SK-N-SH (cell line): Measurements from ENCODE around the gene KRTAP10-1. TPM values are rescaled to one million over a fixed set of nuclear protein-coding genes. Genes with fewer than 3 reads are reported as not detected.

Source experiments
- CTCF ChIA-PET: fragments of 300-600, 350-600 bp; formaldehyde crosslinking; extraction: SDS; loops from one replicate; lab custom pipeline; 2021; lab: Yijun Ruan, JAX
- POLR2A ChIA-PET: fragments of 350-600 bp; sonication (Branson Sonifier 250); formaldehyde crosslinking; extraction: SDS; loops from one replicate; lab custom pipeline; 2020; ENCODE audit warnings: antibody characterized with exemption, inconsistent platforms; lab: Yijun Ruan, JAX
- DNase-seq: peaks from one replicate; pipeline ENCODE4 v3.0.0; 2012
- H2AFZ ChIP-seq: fragments of 200-600 bp; sonication (generic); 2 replicates; pipeline ENCODE4 v1.8.1; 2016; ENCODE audit warnings: antibody characterized with exemption, mild to moderate bottlenecking, low read depth
- H3F3A ChIP-seq: fragments of 200-600 bp; sonication (generic); replicated peaks from 2 replicates; pipeline ENCODE3; 2016; ENCODE audit warnings: antibody characterized with exemption, mild to moderate bottlenecking; ENCODE audit not compliant: insufficient read depth
- H3K27ac ChIP-seq, 2 experiments: fragments of 200-500 bp in 1 of 2; fragments of 200-600 bp in 1 of 2; sonication (Bioruptor generic) in 1 of 2; sonication (generic), shearing (Covaris generic) in 1 of 2; 2 replicates each; pipeline versions ENCODE4 v1.5.1 to v1.6.1; 2014 to 2016; ENCODE audit warnings: low read depth in 2 of 2, inconsistent platforms in 1 of 2, low read length in 1 of 2, mild to moderate bottlenecking in 1 of 2, mixed read lengths in 1 of 2
- H3K27me3 ChIP-seq: fragments of 200-600 bp; sonication (generic), shearing (Covaris generic); 2 replicates; pipeline ENCODE4 v1.6.1; 2016; ENCODE audit warnings: mixed run types; ENCODE audit not compliant: insufficient read depth
- H3K36me3 ChIP-seq, 2 experiments: fragments of 200-500 bp in 1 of 2; fragments of 200-600 bp in 1 of 2; sonication (Bioruptor generic) in 1 of 2; sonication (generic) in 1 of 2; replicated peaks in 1 of 2; 2 replicates each; pipeline versions ENCODE3 to v1.5.1; 2014 to 2016; ENCODE audit warnings: low read length in 1 of 2, mild to moderate bottlenecking in 1 of 2; ENCODE audit not compliant: insufficient read depth in 2 of 2, control insufficient read depth in 1 of 2
- H3K4me1 ChIP-seq, 2 experiments: fragments of 200-500 bp in 1 of 2; fragments of 200-600 bp in 1 of 2; sonication (Bioruptor generic) in 1 of 2; sonication (generic), shearing (Covaris generic) in 1 of 2; 2 replicates each; pipeline versions ENCODE4 v1.5.1 to v1.6.1; 2014 to 2016; ENCODE audit warnings: low read depth in 1 of 2, low read length in 1 of 2, mixed run types in 1 of 2; ENCODE audit not compliant: insufficient read depth in 2 of 2, control insufficient read depth in 1 of 2
- H3K4me2 ChIP-seq: fragments of 200-600 bp; sonication (generic), shearing (Covaris generic); 2 replicates; pipeline ENCODE4 v1.6.1; 2017; ENCODE audit warnings: mixed run types
- H3K4me3 ChIP-seq, 2 experiments: fragments of 200-500 bp in 1 of 2; fragments of 200-600 bp in 1 of 2; sonication (Bioruptor generic) in 1 of 2; sonication (generic), shearing (Covaris generic) in 1 of 2; 2 replicates each; pipeline versions ENCODE4 v1.5.1 to v1.8.1; 2014 to 2016; ENCODE audit warnings: low read depth in 2 of 2, inconsistent platforms in 1 of 2, low read length in 1 of 2, mild to moderate bottlenecking in 1 of 2, mixed read lengths in 1 of 2, moderate library complexity in 1 of 2
- H3K79me2 ChIP-seq: fragments of 200-600 bp; sonication (generic); 2 replicates; pipeline ENCODE4 v1.8.1; 2017; ENCODE audit warnings: mild to moderate bottlenecking; ENCODE audit not compliant: insufficient read depth
- H3K9ac ChIP-seq: fragments of 200-600 bp; sonication (generic); 2 replicates; pipeline ENCODE4 v1.6.1; 2017; ENCODE audit warnings: mixed run types
- H3K9me2 ChIP-seq: fragments of 200-600 bp; sonication (generic); 2 replicates; pipeline ENCODE4 v1.6.1; 2017; ENCODE audit warnings: mixed run types
- H3K9me3 ChIP-seq: fragments of 200-600 bp; sonication (generic); 2 replicates; pipeline ENCODE4 v1.6.1; 2017; ENCODE audit warnings: mixed run types, mild to moderate bottlenecking, moderate library complexity
- H4K20me1 ChIP-seq: fragments of 200-600 bp; sonication (generic); 2 replicates; pipeline ENCODE4 v1.6.1; 2017; ENCODE audit warnings: mild to moderate bottlenecking, mixed run types; ENCODE audit not compliant: insufficient read depth
- ELF1 ChIP-seq: IDR thresholded peaks from 2 replicates; pipeline ENCODE4 v1.4.0; 2012
- EZH2phosphoT487 ChIP-seq: fragments of 200-600 bp; sonication (generic); IDR thresholded peaks from 2 replicates; pipeline ENCODE4 v1.6.1; 2017; ENCODE audit warnings: low read depth, mixed run types, mild to moderate bottlenecking, antibody characterized with exemption, moderate library complexity, borderline replicate concordance
- FOSL2 ChIP-seq: IDR thresholded peaks from 2 replicates; pipeline ENCODE4 v1.4.0; 2012; ENCODE audit warnings: low read depth, mild to moderate bottlenecking, moderate library complexity, borderline replicate concordance
- FOXJ3 ChIP-seq: sonication (generic); formaldehyde crosslinking; IDR thresholded peaks from 2 replicates; pipeline ENCODE4 v1.5.1; 2020; ENCODE audit warnings: mild to moderate bottlenecking, missing genetic modification reagents
- JUND ChIP-seq: IDR thresholded peaks from 2 replicates; pipeline ENCODE4 v1.4.0; 2012
- MEF2A ChIP-seq: IDR thresholded peaks from 2 replicates; pipeline ENCODE4 v1.4.0; 2012; ENCODE audit warnings: low read depth, borderline replicate concordance
- MXI1 ChIP-seq: IDR thresholded peaks from 2 replicates; pipeline ENCODE4 v1.6.1; 2012; ENCODE audit warnings: mild to moderate bottlenecking, low read depth, low read length, improper control_type of control experiment
- NRF1 ChIP-seq: IDR thresholded peaks from 2 replicates; pipeline ENCODE4 v1.6.1; 2012; ENCODE audit warnings: low read depth, mild to moderate bottlenecking, low read length
- POLR2AphosphoS5 ChIP-seq: IDR thresholded peaks from 2 replicates; pipeline ENCODE4 v1.6.1; 2012; ENCODE audit warnings: low read depth, low read length
- RCOR1 ChIP-seq: fragments of 150-350 bp; IDR thresholded peaks from 2 replicates; pipeline ENCODE4 v1.6.1; 2017; ENCODE audit warnings: antibody characterized with exemption, low read length
- RFX5 ChIP-seq: IDR thresholded peaks from 2 replicates; pipeline ENCODE4 v1.6.1; 2012; ENCODE audit warnings: mild to moderate bottlenecking, improper control_type of control experiment, low read length
- RXRA ChIP-seq: IDR thresholded peaks from 2 replicates; pipeline ENCODE4 v1.4.0; 2012; ENCODE audit warnings: low read depth, mild to moderate bottlenecking, borderline replicate concordance
- TAF1 ChIP-seq: IDR thresholded peaks from 2 replicates; pipeline ENCODE4 v1.6.1; 2012; ENCODE audit warnings: low read depth, mild to moderate bottlenecking, low read length, moderate library complexity, borderline replicate concordance
- YY1 ChIP-seq: IDR thresholded peaks from 2 replicates; pipeline ENCODE4 v1.4.0; 2012; ENCODE audit warnings: low read depth, mild to moderate bottlenecking
- ZBTB33 ChIP-seq: IDR thresholded peaks from 2 replicates; pipeline ENCODE4 v1.4.0; 2012; ENCODE audit warnings: low read depth, borderline replicate concordance
- WGBS: methylation state at CpG from one replicate; pipeline ENCODE4 v1.1.6; 2017; ENCODE audit warnings: low lambda C conversion rate; 5-methylcytosine and 5-hydroxymethylcytosine counted together
- polyA plus RNA-seq, 3 experiments: library from polyadenylated mRNA; depleted of rRNA; stranded (reverse); fragments of >200 nt; gene quantifications; 2 replicates each; pipeline ENCODE4 v1.2.3, GENCODE V29; 2012
- TF ChIP-seq, protein P1 (sequence below): IDR thresholded peaks from 2 replicates; pipeline ENCODE4 v1.4.0; 2012; ENCODE audit warnings: low read depth, borderline replicate concordance

Gene KRTAP10-1
- polyA plus RNA-seq, 1 of the 3 experiments (the other 2 are of a cell fraction) = not detected

DNA sequence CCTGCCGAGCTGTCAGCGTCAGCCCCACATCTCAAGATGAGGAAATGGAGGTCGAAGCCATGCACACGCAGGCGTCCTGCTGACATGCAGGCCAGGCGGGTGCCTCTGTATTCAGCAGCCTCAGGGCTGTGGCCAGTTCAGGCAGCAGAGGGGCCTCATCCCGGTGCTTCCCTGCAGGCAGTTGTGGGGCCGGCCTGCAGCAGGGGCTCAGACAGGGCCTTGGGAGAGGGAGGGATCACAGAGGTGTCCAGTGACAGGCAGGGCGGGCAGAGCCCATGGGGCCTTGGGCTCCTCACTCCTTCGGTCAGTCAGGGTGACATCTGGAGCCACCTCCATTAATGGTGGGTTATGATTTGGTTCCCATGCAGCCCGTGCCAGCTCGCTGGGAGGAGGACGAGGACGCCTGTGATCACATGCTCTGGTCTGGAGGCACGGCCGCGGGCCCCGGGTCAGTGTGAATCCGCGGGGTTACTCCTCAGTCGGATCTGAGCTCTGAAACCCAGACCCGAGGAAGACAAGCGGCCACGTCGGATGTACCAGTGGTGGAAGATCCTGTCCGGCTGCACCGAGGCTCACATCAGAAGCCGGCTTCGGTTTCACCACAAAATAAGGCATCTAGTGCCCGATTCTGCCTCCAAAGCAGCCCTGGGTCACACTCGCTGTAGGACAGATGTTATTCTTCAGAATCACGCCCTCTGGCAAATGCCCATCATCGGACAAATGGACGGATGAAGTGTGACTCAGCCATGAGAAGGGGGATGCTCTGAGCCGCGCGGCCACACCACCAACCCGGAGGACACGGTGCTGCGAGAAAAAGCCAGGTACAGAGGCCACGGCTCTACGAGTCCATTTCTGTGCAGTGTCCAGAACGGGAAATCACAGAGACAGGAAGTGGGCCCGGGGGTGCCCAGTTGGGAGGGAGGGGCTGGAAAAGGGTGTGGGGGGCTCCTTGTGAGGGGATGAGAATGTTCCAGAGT is 33.4 kb downstream of the KRTAP10-1 start:
- ChIA-PET CTCF (interaction anchor here (1.5 to 1.9 kb wide), 2 partner anchors 236 to 293 kb away, joined by 3 to 5 read pairs; no protein-coding TSS in a partner anchor), POLR2A (no interaction called here)
- no peaks in the 10 kb centered on the region for H3K36me3 ChIP-seq
- H3K9ac ChIP-seq = no peak overlapping the region
- H4K20me1 ChIP-seq = no peaks in the 10 kb centered on the region
- no peak overlapping the region for H3K4me2 ChIP-seq
- peaks cover 19% of the 10 kb centered on the region for H3K27me3 ChIP-seq
- H3K4me3 ChIP-seq = no peak overlapping the region
- DNase-seq = no peak
- H3K27ac ChIP-seq = no peak overlapping the region
- H3K9me3 ChIP-seq = no peaks in the 10 kb centered on the region
- no peak overlapping the region for H2AFZ ChIP-seq
- no peaks in the 10 kb centered on the region for H3F3A ChIP-seq
- H3K4me1 ChIP-seq = no peaks in the 10 kb centered on the region; a peak in 1 of 4 replicates
- TF ChIP-seq TAF1 = no peak
- no peak for TF ChIP-seq MXI1
- TF ChIP-seq RCOR1 = no peak
- TF ChIP-seq, protein P1, sequence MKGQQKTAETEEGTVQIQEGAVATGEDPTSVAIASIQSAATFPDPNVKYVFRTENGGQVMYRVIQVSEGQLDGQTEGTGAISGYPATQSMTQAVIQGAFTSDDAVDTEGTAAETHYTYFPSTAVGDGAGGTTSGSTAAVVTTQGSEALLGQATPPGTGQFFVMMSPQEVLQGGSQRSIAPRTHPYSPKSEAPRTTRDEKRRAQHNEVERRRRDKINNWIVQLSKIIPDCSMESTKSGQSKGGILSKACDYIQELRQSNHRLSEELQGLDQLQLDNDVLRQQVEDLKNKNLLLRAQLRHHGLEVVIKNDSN = no peak
- no peak for TF ChIP-seq FOSL2
- TF ChIP-seq ELF1 = no peak
- TF ChIP-seq MEF2A = no peak
- TF ChIP-seq POLR2AphosphoS5 = no peak
- H3K9me2 ChIP-seq = no peaks in the 10 kb centered on the region
- no peaks in the 10 kb centered on the region for H3K79me2 ChIP-seq
- 66% methylated on average over 29 of the region's 44 CpGs for WGBS

DNA sequence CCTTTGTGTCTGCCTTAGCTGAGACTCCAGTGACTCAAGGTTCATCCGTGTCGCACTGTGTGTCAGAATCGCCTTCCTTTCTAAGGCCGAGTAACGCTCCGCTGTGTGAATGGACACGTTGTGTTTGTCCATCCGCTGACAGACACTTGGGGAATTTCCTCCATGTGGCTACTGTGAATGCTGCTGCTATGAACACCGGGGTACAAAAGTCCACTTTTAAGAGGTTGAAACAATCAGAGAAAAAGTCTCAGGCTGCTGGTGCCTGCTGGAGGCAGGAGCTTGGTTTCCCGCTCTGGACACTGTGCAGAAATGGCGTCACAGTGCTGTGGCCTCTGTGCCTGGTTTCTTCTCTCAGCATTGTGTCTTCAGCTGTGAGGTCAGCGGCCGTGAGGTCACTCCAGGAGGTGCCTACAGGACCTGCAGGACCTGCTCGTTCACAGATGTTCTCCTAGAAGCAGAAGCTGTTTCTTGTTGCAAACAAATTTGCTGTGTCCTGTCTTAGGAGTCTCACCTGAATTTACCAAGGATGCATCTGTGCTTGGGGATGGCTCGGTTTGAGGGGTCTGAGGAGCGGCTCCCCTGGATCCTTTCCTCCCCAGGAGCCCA is 34.2 kb downstream of the KRTAP10-1 start:
- H3K27me3 ChIP-seq = peaks cover 26% of the 10 kb centered on the region
- no peaks in the 10 kb centered on the region for H3K9me2 ChIP-seq
- H3K9me3 ChIP-seq = no peaks in the 10 kb centered on the region
- H3K36me3 ChIP-seq = no peaks in the 10 kb centered on the region
- POLR2A ChIA-PET = no interaction called here
- no peaks in the 10 kb centered on the region for H3K79me2 ChIP-seq
- H3K4me3 ChIP-seq = no peak overlapping the region
- TF ChIP-seq RXRA (no peak), ZBTB33 (no peak), RFX5 (no peak), EZH2phosphoT487 (no peak), YY1 (no peak), NRF1 (no peak), FOXJ3 (CRISPR knock-in tag) (no peak), JUND (no peak)
- H4K20me1 ChIP-seq = no peaks in the 10 kb centered on the region
- H3K4me1 ChIP-seq = no peaks in the 10 kb centered on the region; a peak in 1 of 4 replicates
- CTCF ChIA-PET = interaction anchor here (1.5 to 1.9 kb wide), 2 partner anchors 237 to 294 kb away, joined by 3 to 5 read pairs; no protein-coding TSS in a partner anchor
- H3K27ac ChIP-seq = no peak overlapping the region
- 64% methylated on average over 12 of the region's 16 CpGs for WGBS
- no peak for DNase-seq
- no peak overlapping the region for H3K4me2 ChIP-seq
- no peak overlapping the region for H3K9ac ChIP-seq
- H2AFZ ChIP-seq = no peak overlapping the region
- no peaks in the 10 kb centered on the region for H3F3A ChIP-seq
